GM18907 (cell line): ENCODE data around the gene MTA1.

Experiments
- ATAC-seq: cut with Tn5 transposase; IDR thresholded peaks from one replicate; pipeline ENCODE4 v1.9.1; 2021; ENCODE audit warnings: mild to moderate bottlenecking, moderate library complexity; ENCODE audit not compliant: unreplicated experiment

Gene MTA1

GRCh38 chr14:105422695-105423487 lies 3.3 kb downstream of the MTA1 start:
- no peak for ATAC-seq

DNA sequence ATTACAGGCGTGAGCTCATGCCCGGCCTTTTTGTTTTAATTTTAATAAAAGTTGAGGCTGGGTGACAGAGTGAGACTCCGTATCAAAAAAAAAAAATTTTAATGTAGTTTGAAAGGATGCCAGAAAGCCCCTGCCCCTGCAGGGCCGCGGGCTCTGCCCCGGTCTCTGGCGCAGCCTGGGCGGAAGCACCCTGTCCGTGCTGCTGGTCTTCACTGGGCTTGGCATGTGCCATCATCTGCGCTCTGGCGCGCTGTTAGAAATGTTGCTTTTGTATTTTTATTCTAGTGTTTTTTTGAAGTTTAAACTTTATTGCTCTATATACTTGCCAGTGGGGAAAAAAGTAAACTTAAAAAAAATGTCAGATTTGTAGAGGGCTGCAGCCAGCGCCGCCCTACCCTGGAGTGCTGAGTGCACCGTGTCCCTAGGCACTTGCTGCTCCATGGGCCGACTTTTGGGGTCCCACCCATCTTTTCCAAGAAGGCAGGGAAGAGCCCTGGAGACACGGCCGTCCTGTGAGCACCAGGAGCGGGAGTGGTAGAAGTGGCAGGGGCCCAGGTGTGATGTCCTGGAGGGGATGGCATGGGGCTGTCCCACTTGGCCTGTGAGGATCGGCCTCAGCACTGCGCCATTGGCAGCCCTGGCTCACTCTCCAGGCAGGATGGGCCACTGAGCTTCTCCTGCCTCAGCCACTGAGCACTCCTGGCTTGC lies 4.0 kb downstream of the MTA1 start:
- no peak for ATAC-seq

DNA sequence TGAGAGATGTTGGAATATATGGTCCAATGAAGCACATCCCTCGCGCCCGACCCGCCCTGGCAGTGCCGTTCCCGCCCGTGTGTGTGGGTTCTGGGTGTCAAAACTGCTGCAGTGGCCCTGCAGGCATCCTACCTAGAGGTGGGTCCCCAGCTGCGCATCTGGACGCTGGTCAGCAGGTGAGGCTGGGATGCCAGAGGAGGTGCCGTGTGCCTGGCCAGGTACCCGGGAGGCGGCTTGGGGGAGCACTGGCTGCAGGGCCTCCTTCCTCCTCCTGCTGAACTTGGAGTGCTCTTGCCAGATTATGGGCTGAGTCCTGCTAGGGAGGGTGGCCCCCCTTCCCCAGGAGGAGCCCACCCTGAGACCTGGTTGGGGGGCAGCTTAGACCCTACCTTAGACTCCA lies 5.2 kb downstream of the MTA1 start:
- ATAC-seq: no peak

- ATAC-seq: no peak
Measured at GRCh38 chr14:105425823-105426247, 6.2 kb downstream of the MTA1 start.

GRCh38 chr14:105426416-105427130 lies 6.9 kb downstream of the MTA1 start:
- no peak for ATAC-seq

DNA sequence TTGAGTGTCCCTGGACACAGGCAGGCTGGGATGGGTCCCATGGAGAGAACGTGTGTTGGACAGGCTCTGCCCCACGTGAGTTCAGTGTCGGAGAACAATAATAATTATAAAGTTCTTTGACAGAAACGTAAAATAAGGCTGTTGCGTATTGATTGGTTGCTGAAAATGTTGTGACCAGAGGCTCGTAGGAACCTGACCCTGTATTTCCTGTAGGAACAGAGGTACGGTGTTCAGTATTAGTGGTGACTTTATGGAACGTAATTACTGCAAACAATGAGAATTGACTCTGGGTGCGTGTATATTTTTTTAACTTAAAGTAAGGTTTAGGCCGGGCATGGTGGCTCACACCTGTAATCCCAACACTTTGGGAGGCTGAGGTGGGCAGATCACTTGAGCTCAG lies 7.8 kb downstream of the MTA1 start:
- ATAC-seq: no peak

GRCh38 chr14:105427936-105428485 lies 8.4 kb downstream of the MTA1 start:
- no peak for ATAC-seq

DNA sequence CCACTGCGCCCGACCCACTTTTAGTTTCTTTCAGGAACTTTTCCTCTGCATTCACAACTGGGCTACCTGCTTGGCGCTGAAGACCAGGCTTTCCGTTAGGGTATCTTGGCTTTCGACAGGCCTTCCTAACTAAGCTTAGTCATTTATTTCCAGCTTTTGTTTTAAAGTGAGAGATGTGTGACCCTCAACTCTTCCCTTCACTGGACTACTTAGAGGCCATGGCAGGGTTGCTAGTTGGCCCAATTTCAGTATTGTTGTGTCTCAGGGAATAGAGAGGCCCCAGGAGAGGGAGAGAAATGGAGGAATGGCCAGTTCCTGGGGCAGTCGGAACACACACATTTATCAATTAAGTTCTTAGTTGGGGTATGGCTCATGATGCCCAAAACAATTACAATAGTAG lies 10.4 kb downstream of the MTA1 start:
- ATAC-seq: no peak

DNA sequence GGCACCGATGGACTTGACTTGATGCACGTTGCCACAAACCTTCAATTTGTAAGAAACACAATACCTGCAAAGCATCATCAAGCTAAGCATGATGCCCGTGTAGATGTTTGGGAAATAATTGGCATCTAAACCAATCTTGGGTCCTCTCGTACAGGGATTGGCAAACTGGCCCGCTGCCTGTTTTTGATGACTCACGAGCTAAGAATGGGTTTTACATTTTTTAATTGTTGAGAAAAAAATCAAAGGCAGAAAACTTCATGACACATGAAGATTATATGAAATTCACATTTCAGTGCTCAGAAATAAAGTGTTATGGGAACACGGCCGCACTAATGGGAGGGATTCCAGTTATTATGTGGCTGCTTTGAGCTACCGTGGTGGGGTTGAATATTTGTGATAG lies 10.9 kb downstream of the MTA1 start:
- no peak for ATAC-seq

- ATAC-seq: no peak
Measured at GRCh38 chr14:105431256-105431655, 11.6 kb downstream of the MTA1 start.

DNA sequence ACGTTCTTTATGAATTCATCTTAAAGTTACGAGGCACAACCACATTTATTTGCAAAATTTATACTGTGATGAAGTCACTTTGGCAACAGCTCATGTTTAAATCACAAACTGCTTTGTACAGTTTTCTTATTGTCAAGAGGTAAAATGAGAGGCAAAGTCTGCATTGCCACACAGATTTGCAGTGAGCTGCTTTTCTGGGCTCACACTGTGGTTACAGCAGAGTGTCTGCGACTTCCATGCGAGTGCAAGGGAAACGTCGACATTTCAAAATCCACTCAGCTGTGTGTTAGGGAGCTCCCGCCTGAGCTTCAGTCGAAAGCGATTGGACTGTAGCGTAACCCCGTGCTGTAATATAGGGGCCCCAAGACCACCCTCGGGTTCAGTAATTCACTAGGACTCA lies 13.0 kb downstream of the MTA1 start:
- ATAC-seq: no peak

GRCh38 chr14:105433161-105433605 lies 13.6 kb downstream of the MTA1 start:
- ATAC-seq: no peak

DNA sequence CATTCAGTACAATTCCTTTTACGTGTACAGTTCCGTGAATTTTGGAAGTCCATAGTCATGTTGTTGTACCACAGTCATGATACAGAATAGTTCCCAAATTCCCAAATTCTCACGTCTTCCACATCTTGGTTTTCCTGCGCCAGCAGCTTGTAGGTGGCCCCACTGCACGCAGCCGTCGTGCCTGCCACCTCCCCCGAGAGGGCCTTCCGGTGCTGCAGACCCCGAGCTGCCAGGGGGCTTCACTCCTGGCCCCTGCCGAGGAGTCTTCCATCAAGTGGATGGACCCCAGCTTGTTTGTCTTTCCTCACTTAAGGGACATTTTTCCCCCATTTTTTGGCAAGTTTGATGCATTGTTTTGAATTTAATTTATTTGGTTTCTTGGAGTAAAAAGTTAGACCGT lies 16.8 kb downstream of the MTA1 start:
- no peak for ATAC-seq

GRCh38 chr14:105436891-105437722 lies 17.5 kb downstream of the MTA1 start:
- ATAC-seq: no peak

- no peak for ATAC-seq
Measured at GRCh38 chr14:105437723-105438500, 18.3 kb downstream of the MTA1 start.

- ATAC-seq: no peak
Measured at GRCh38 chr14:105439179-105439578, 19.6 kb downstream of the MTA1 start.

DNA sequence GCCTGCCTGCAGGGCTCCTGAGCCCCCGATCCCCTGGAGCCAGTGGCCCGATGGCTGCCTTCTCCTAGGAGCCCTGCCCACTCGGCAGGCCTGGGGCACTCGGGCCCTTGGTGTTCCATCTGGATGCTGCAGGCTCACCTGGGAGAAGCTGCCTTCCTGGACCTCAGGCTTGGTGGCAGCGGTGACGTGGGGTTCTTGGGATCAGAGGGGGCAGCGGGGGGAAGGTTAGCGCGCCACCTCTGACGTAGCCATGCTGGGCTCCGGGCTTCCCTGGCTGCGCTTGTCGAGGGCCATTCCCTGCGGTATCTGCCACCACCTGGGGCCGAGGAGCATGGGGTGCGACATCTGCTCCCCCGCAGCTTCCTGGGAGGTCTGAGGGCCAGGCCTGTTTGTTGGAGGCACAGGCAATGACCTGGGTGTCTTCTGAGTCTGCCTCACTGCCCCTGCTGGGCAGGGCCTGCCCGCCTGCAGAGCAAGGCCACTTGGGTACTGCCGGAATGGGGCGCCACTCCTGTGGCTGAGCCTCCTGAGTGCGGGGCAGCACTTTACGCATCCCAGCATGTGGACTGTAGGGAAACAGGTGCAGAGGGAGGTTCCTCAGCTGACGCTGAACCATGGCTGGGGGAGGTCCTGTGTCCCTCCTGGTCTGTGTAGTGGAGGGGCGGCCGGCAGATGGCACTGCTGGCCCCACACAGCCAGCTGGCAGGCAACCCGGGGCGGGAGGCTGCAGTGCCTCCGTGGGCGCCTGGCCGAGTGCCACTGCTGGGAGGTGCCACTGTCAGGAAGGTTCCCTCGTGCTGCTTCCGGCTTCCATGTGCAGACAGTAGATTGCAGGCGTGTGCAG lies 20.3 kb downstream of the MTA1 start:
- ATAC-seq: no peak

DNA sequence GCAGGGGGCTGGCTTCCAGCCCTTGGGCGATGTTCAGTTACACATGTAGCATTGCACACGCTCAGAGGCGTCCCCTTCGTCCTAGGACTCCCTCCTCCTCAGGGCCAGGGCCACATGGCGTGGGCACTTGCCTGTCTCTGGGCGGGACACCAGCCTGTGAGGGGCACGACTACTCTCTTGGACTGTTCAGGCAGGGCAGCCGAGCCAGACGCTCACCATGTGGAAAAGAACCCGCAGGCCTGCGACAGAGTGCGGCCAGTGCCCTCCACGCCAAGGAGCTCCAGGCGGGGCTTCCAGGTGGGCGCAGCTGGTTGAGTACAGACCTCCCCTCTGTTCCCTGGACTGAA lies 20.9 kb downstream of the MTA1 start:
- ATAC-seq: no peak

DNA sequence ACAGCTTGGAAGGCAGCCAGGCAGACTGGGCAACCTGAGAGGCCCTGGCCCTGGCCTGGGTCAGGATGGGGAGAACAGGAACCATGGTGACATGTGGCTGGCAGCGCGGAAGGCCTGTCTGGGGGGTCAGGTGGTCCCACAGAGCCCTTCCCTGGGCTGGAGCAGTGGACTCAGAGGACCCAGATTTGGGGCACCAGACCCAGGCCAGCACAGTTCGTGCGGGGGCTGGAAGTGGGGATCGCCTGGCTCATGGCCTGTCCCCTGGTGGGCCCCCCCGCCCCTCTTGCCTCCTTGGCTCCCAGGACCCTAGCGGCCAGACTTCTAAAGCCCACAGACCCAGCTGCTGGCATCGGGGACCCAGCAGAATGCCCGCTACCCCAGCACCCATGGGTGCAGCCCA lies 21.4 kb downstream of the MTA1 start:
- ATAC-seq: no peak
